ENCODE results near the gene RDH12. TPM values are rescaled to one million over a fixed set of nuclear protein-coding genes. Genes with fewer than 3 reads are reported as not detected.
"Not testable (repeated sequence)": the region's sequence is repeated elsewhere in the genome, so short reads cannot be mapped to it uniquely, and the experiment has no call there.

Gene RDH12
- total RNA-seq (2014; rRNA removed; shearing (Covaris generic); ENCODE audit: low replicate concordance), result not detected in 2 replicates

DNA sequence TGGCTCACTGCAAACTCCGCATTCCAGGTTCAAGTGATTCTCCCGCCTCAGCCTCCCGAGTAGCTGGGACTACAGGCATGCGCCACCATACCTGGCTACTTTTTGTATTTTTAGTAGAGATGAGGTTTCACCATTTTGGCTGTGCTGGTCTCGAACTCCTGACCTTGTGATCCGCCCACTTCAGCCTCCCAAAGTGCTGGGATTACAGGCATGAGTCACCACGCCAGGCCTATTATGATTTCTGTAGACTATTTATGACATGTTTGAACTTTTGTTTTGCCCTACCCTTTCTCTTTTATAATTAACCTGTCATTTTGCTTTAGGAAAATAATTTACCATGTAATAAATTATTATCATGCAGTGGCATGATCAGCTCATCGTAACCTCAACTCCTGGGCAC, at the start of gene RDH12:
Gene RDH12, plus strand, starts transcription at position 395 of the 400 bp plus-strand sequence. CDS start 20,757 bp downstream, outside the sequence.
- H3K4me1 ChIP-seq (ENCODE audit: low read length); H3K4me2 ChIP-seq (ENCODE audit: low read depth, low read length, poor library complexity, severe bottlenecking); H3K27me3 ChIP-seq (ENCODE audit: low read length); H3K9me2 ChIP-seq (replicated peaks; ENCODE audit: insufficient read depth, low read length); H3K9me3 ChIP-seq (ENCODE audit: low read length); H3K27ac ChIP-seq (ENCODE audit: low read length); DNase-seq; H3K9ac ChIP-seq (ENCODE audit: low read length); H4K20me1 ChIP-seq (ENCODE audit: insufficient read depth, low read depth, low read length); H3K36me3 ChIP-seq (ENCODE audit: insufficient read depth, low read length); H2AFZ ChIP-seq (ENCODE audit: low read length); H3K79me2 ChIP-seq (ENCODE audit: low read length); H3K4me3 ChIP-seq (ENCODE audit: low read length): not testable (repeated sequence)

DNA sequence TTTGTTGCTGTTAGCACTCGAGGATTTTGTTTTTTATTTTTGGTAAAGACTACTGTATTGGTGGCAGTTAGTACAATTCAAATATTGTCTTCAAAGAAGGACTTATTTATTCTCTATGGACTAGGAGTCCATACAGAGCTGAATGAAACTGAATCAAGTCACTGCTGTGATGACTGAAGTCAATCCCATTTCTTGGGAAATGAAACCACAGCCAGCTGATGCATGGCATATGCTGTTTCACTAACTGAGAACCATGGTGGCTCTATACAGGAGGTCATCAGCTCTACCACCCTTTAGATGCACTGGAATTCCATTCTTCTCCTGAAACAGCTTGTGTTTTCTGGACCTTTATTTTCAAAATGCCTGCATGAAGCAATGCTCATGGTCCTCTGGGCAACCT, 49.5 kb upstream of the RDH12 start:
- H4K20me1 ChIP-seq (ENCODE audit: insufficient read depth, low read depth, low read length), result no peaks in the 10 kb centered on the region
- H3K9me3 ChIP-seq (ENCODE audit: low read length), result no peaks in the 10 kb centered on the region
- no peak overlapping the region for H3K9ac ChIP-seq (ENCODE audit: low read length)
- H3K79me2 ChIP-seq (ENCODE audit: low read length), result no peaks in the 10 kb centered on the region
- no peaks in the 10 kb centered on the region for H3K9me2 ChIP-seq (replicated peaks; ENCODE audit: insufficient read depth, low read length)
- H3K27ac ChIP-seq (ENCODE audit: low read length), result no peak overlapping the region
- no peak overlapping the region for H3K4me2 ChIP-seq (ENCODE audit: low read depth, low read length, poor library complexity, severe bottlenecking)
- H3K4me1 ChIP-seq (ENCODE audit: low read length), result no peaks in the 10 kb centered on the region
- H3K36me3 ChIP-seq (ENCODE audit: insufficient read depth, low read length), result peaks cover 83% of the 10 kb centered on the region
- H2AFZ ChIP-seq (ENCODE audit: low read length), result no peak overlapping the region
- no peak for DNase-seq
- H3K4me3 ChIP-seq (ENCODE audit: low read length), result no peak overlapping the region
- no peaks in the 10 kb centered on the region for H3K27me3 ChIP-seq (ENCODE audit: low read length)

DNA sequence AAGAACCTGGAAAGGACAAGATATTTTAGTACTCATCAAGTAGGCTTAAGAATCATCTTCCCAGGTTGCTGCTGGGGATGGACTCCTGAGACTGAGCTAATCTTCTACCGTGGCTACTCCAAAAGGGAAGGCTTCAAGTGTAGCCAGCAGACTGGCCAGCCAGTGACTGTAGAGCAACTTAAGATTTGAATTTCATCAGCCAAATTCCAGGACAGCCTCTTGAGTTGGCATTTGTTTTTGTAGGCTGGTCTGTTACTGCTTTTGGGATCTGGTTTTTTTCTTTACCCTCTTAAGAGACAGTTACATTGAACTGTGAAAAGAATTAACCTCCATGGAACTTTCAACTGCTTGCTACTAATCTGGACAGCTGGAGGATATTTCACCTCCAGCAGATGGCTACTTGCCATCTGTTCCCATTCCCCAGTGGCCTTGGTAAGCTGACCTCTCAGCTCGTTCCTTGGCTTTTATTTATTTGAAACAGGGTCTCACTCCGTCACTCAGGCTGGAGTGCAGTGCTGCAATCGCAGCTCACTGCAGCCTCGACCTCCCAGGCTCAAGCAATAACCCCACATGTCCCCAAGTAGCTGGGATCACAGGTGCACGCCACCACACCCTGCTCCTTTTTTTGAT, 47.9 kb upstream of the RDH12 start:
- no peak overlapping the region for H3K9ac ChIP-seq (ENCODE audit: low read length)
- no peaks in the 10 kb centered on the region for H3K27me3 ChIP-seq (ENCODE audit: low read length)

DNA sequence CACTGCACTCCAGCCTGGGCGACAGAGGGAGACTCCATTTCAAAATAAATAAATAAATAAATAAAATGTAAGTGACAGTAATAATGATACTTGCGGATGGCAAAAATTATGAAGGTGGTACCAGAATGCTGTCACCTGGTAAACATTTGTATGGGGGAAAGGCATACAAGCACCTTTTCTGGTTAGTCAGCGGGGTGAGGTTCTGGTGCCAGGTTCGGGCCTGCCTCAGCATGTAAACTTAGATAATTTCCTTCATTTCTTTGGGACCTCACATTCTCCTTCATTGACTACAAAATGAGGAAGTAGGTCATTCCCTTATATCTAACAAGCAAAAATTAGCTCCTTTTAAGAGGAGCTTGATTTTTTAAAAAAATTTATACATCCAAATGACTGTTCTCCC, 38.1 kb upstream of the RDH12 start:
- H4K20me1 ChIP-seq (ENCODE audit: insufficient read depth, low read depth, low read length), result peaks cover 5% of the 10 kb centered on the region; the same call in 1 of the 2 replicates
- H3K79me2 ChIP-seq (ENCODE audit: low read length), result peaks cover 92% of the 10 kb centered on the region
- H3K9me2 ChIP-seq (replicated peaks; ENCODE audit: insufficient read depth, low read length), result no peaks in the 10 kb centered on the region
- no peaks in the 10 kb centered on the region for H3K9me3 ChIP-seq (ENCODE audit: low read length)
- peaks cover 23% of the 10 kb centered on the region for H3K4me1 ChIP-seq (ENCODE audit: low read length)
- H3K27ac ChIP-seq (ENCODE audit: low read length), result no peak overlapping the region
- H3K4me3 ChIP-seq (ENCODE audit: low read length), result no peak overlapping the region
- no peak overlapping the region for H2AFZ ChIP-seq (ENCODE audit: low read length)
- H3K36me3 ChIP-seq (ENCODE audit: insufficient read depth, low read length), result peaks cover 18% of the 10 kb centered on the region; the same call in 1 of the 2 replicates
- no peak overlapping the region for H3K4me2 ChIP-seq (ENCODE audit: low read depth, low read length, poor library complexity, severe bottlenecking)
- H3K27me3 ChIP-seq (ENCODE audit: low read length), result no peaks in the 10 kb centered on the region
- no peak for DNase-seq
- H3K9ac ChIP-seq (ENCODE audit: low read length), result no peak overlapping the region

More for the DNA sequence above, 47.9 kb upstream of the RDH12 start:
- H3K4me2 ChIP-seq (ENCODE audit: low read depth, low read length, poor library complexity, severe bottlenecking), result no peak overlapping the region
- no peaks in the 10 kb centered on the region for H4K20me1 ChIP-seq (ENCODE audit: insufficient read depth, low read depth, low read length)
- no peaks in the 10 kb centered on the region for H3K9me3 ChIP-seq (ENCODE audit: low read length)
- peaks cover 4% of the 10 kb centered on the region for H3K79me2 ChIP-seq (ENCODE audit: low read length)
- peaks cover 78% of the 10 kb centered on the region for H3K36me3 ChIP-seq (ENCODE audit: insufficient read depth, low read length)
- no peak overlapping the region for H3K27ac ChIP-seq (ENCODE audit: low read length)
- H3K9me2 ChIP-seq (replicated peaks; ENCODE audit: insufficient read depth, low read length), result no peaks in the 10 kb centered on the region
- no peak for DNase-seq
- H3K4me1 ChIP-seq (ENCODE audit: low read length), result no peaks in the 10 kb centered on the region
- H2AFZ ChIP-seq (ENCODE audit: low read length), result no peak overlapping the region
- H3K4me3 ChIP-seq (ENCODE audit: low read length), result no peak overlapping the region

DNA sequence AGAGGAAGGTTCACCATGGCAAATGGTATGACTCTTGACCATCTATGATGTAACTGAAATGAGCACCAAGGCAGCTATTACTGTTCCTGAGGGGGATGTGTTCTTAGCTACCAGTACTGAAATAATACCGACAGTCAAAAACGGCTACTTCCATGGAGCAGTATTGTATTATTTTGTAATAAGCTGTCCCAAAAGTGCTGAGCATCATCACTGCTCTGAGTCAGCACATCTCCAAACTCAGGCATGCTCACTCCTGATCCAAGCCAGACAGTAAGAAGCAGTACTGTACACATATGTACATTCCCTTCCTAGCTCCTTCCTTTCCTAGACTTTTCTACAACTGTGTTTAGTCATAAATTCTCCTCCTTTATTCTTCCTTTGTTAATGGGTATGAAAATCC, 35.8 kb upstream of the RDH12 start:
- no peaks in the 10 kb centered on the region for H3K9me3 ChIP-seq (ENCODE audit: low read length)
- H3K36me3 ChIP-seq (ENCODE audit: insufficient read depth, low read length), result peaks cover 4% of the 10 kb centered on the region; the same call in 1 of the 2 replicates
- peaks cover 42% of the 10 kb centered on the region for H3K4me1 ChIP-seq (ENCODE audit: low read length)
- no peaks in the 10 kb centered on the region for H3K9me2 ChIP-seq (replicated peaks; ENCODE audit: insufficient read depth, low read length)
- no peak for DNase-seq
- H3K27ac ChIP-seq (ENCODE audit: low read length), result no peak overlapping the region
- no peak overlapping the region for H3K9ac ChIP-seq (ENCODE audit: low read length)
- peaks cover 98% of the 10 kb centered on the region for H3K79me2 ChIP-seq (ENCODE audit: low read length)
- peaks cover 14% of the 10 kb centered on the region; the same call in 1 of the 2 replicates for H4K20me1 ChIP-seq (ENCODE audit: insufficient read depth, low read depth, low read length)
- H3K27me3 ChIP-seq (ENCODE audit: low read length), result no peaks in the 10 kb centered on the region
- no peak overlapping the region for H3K4me3 ChIP-seq (ENCODE audit: low read length)
- no peak overlapping the region for H2AFZ ChIP-seq (ENCODE audit: low read length)
- H3K4me2 ChIP-seq (ENCODE audit: low read depth, low read length, poor library complexity, severe bottlenecking), result no peak overlapping the region

DNA sequence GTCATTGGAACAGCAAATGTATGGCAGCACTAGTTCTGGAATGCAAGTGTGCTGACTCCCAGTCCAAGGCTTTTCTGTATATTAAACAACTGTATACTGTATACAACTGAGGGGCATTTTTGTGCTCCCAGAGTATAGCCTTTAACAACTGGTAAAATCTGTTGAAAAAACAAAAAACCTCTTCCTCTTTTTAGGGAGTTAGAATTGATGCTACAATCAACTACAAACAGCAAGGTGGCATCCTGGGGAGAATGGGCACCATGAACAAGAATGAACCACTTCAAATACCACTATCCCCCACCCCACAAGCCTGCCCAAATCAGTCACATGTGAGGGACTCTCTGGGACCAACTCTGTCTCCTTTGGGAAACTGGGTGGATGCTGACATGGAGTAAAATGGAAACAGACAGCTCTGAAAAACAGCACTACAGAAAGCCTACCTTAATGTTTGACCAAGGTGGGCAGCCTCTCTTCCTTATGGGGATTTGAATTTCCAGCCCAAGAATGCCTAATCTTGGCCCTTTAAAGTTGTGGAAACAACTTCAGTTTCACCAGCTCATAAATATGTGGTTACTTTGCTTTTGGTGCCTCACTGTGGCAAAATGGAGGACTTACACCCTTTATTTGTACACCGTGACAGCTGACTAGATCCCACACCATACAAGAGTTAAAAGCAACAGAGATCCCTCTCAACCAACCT, 34.8 kb upstream of the RDH12 start:
- Histone ChIP-seq H3K4me1 (ENCODE audit: low read length) (peaks cover 48% of the 10 kb centered on the region), H3K27ac (ENCODE audit: low read length) (no peak overlapping the region), H3K36me3 (ENCODE audit: insufficient read depth, low read length) (peaks cover 4% of the 10 kb centered on the region; the same call in 1 of the 2 replicates), H3K9me3 (ENCODE audit: low read length) (no peaks in the 10 kb centered on the region), H2AFZ (ENCODE audit: low read length) (no peak overlapping the region), H3K9ac (ENCODE audit: low read length) (0 out of 2 replicates have a peak overlapping the region, but pooled peaks have one; percentile 0), H3K4me3 (ENCODE audit: low read length) (no peak overlapping the region), H3K27me3 (ENCODE audit: low read length) (no peaks in the 10 kb centered on the region), H3K4me2 (ENCODE audit: low read depth, low read length, poor library complexity, severe bottlenecking) (no peak overlapping the region), H4K20me1 (ENCODE audit: insufficient read depth, low read depth, low read length) (peaks cover 14% of the 10 kb centered on the region; the same call in 1 of the 2 replicates), H3K9me2 (replicated peaks; ENCODE audit: insufficient read depth, low read length) (no peaks in the 10 kb centered on the region), H3K79me2 (ENCODE audit: low read length) (peaks cover 98% of the 10 kb centered on the region)
- peak; percentile 81 for DNase-seq

DNA sequence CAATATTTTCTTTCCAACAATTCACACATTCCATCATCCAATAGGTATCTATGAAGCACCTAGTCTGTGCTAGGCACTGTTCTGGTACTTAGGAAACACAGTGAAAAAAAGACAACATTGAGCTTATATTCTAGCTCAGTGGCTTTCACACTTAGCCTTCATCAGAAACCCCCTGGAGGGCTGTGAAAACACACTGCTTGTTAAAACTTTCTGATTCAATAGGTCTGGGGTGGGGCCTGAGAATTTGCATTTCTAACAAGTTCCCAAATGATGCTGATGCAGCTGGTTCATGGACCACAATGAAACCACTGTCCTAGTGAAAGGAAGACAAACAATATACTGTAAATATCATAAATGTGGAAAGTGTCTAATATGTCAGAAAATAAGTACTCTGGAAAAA, 33.1 kb upstream of the RDH12 start:
- Histone ChIP-seq H3K9me2 (replicated peaks; ENCODE audit: insufficient read depth, low read length) (no peaks in the 10 kb centered on the region), H3K9ac (ENCODE audit: low read length) (no peak overlapping the region), H4K20me1 (ENCODE audit: insufficient read depth, low read depth, low read length) (peaks cover 16% of the 10 kb centered on the region), H3K4me2 (ENCODE audit: low read depth, low read length, poor library complexity, severe bottlenecking) (peak overlapping the region; percentile 27), H3K4me3 (ENCODE audit: low read length) (no peak overlapping the region), H3K4me1 (ENCODE audit: low read length) (peaks cover 61% of the 10 kb centered on the region), H3K36me3 (ENCODE audit: insufficient read depth, low read length) (no peaks in the 10 kb centered on the region), H3K27ac (ENCODE audit: low read length) (peak overlapping the region; percentile 30), H3K9me3 (ENCODE audit: low read length) (no peaks in the 10 kb centered on the region), H3K27me3 (ENCODE audit: low read length) (no peaks in the 10 kb centered on the region), H3K79me2 (ENCODE audit: low read length) (peaks cover 100% of the 10 kb centered on the region), H2AFZ (ENCODE audit: low read length) (no peak overlapping the region)
- DNase-seq, result peak; percentile 59

DNA sequence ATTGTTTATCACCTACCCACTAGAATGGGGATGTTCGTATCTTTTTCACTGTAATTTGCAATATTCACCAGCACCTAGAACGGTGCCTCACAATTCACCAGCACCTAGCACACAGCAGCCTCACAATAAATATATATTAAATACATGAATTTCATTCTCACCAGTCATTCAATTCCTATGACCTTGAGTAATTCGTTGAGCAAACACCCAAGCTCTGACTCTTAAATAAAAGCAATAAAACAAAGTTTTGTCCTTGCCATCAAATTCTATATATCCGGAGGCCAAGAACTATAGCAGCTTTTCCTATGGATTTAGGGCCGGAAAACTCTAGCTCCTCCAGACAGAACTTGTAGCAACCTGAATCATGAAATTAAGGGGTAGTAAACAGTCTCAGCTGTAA, 28.2 kb upstream of the RDH12 start:
- Histone ChIP-seq H3K4me3 (ENCODE audit: low read length) (peak overlapping the region; percentile 75), H3K36me3 (ENCODE audit: insufficient read depth, low read length) (peaks cover 11% of the 10 kb centered on the region; the same call in 1 of the 2 replicates), H3K9ac (ENCODE audit: low read length) (peak overlapping the region; percentile 88), H3K4me1 (ENCODE audit: low read length) (peaks cover 61% of the 10 kb centered on the region), H2AFZ (ENCODE audit: low read length) (no peak overlapping the region), H3K27me3 (ENCODE audit: low read length) (no peaks in the 10 kb centered on the region), H3K27ac (ENCODE audit: low read length) (no peak overlapping the region), H4K20me1 (ENCODE audit: insufficient read depth, low read depth, low read length) (peaks cover 20% of the 10 kb centered on the region), H3K79me2 (ENCODE audit: low read length) (peaks cover 62% of the 10 kb centered on the region), H3K9me3 (ENCODE audit: low read length) (no peaks in the 10 kb centered on the region), H3K9me2 (replicated peaks; ENCODE audit: insufficient read depth, low read length) (no peaks in the 10 kb centered on the region), H3K4me2 (ENCODE audit: low read depth, low read length, poor library complexity, severe bottlenecking) (peak overlapping the region; percentile 93)
- no peak for DNase-seq

All from Karpas-422 (cell line).